ENCODE data around the gene FHL1.

The FHL1 gene

DNA sequence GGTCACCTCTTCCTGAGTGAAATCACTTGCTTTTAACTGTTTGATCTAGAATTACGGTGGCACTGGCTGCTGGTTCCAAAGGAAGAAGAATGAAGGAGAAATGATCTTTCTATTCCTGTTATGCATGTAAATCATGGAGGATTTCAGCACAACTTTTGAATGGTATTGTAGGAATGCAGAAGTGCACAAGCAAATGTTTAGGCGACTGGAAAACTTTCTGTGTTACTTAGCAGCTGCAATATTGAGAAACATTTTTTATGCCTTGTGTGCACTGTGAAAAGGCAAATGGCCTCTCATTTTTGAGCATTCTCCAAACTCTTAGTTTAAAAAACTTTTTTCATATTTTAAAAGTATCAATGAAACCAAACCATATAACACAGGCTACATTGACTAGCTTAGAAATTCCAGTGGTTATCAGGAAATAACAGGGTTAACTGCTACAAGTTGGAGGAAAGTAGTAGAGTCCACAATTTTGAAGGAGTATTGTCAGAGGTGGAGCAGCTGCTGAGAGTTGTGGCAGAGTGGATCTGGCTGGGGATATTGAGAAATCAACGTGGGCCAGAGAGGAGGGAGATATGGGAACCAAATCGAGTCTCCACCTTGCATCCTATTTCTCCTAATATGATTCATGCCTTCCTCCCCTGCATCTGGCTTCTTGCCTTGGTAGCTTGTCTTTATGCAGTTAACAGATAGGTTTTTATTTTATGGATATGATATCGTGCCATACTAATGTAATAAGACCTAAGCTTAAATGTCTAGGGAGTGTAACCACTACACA is 32.0 kb upstream of the FHL1 start:
- DNase-seq (ENCODE audit: low read depth) = no peak
- TF ChIP-seq, protein P1, sequence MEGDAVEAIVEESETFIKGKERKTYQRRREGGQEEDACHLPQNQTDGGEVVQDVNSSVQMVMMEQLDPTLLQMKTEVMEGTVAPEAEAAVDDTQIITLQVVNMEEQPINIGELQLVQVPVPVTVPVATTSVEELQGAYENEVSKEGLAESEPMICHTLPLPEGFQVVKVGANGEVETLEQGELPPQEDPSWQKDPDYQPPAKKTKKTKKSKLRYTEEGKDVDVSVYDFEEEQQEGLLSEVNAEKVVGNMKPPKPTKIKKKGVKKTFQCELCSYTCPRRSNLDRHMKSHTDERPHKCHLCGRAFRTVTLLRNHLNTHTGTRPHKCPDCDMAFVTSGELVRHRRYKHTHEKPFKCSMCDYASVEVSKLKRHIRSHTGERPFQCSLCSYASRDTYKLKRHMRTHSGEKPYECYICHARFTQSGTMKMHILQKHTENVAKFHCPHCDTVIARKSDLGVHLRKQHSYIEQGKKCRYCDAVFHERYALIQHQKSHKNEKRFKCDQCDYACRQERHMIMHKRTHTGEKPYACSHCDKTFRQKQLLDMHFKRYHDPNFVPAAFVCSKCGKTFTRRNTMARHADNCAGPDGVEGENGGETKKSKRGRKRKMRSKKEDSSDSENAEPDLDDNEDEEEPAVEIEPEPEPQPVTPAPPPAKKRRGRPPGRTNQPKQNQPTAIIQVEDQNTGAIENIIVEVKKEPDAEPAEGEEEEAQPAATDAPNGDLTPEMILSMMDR (conservative IDR thresholded peaks at IDR 0.05; ENCODE audit: low read depth, low read length) = no peak
- H3K4me3 ChIP-seq (ENCODE audit: low read length) = no peak overlapping the region

DNA sequence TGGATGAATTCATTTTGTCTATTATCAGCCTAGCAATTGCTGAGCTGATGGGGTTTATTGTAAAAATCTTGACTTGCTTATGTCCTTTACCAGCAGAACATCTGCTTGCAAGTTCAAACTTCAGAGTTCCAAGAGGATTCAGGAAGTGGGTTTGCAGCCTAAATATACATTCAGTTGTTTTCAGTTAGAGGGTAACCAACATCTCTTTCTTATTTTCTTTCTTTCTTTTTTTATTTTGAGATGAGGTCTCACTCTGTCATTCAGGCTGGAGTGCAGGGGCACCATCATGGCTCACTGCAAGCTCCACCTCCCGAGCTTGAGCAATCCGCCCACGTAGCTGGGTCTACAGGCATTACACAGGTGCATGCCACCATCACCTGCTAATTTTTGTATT is 31.4 kb upstream of the FHL1 start:
- no peak overlapping the region for H3K4me3 ChIP-seq (ENCODE audit: low read length)
- TF ChIP-seq, protein P1 (conservative IDR thresholded peaks at IDR 0.05; ENCODE audit: low read depth, low read length) = no peak
- DNase-seq (ENCODE audit: low read depth) = no peak

DNA sequence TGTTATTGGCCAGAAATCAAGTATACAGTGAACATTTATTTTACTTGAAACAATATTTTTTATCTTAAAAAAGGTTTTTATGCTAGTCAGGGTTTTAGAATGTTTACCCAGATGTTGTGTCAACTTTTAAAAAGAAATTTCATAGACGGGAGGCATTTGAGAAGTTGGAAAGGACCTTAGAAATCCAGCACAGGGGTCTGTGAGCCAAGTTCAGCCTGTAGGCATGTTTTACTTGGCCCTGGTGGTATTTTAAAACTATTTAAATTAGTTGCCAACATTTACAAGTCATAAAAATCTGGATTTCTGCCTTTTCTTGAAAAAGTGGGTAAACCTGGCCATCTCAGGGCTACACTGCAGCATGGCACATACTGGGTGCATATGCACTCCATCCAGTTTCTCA is 25.5 kb upstream of the FHL1 start:
- no peak overlapping the region for H3K4me3 ChIP-seq (ENCODE audit: low read length)
- TF ChIP-seq, protein P1 (conservative IDR thresholded peaks at IDR 0.05; ENCODE audit: low read depth, low read length) = no peak
- DNase-seq (ENCODE audit: low read depth) = no peak

DNA sequence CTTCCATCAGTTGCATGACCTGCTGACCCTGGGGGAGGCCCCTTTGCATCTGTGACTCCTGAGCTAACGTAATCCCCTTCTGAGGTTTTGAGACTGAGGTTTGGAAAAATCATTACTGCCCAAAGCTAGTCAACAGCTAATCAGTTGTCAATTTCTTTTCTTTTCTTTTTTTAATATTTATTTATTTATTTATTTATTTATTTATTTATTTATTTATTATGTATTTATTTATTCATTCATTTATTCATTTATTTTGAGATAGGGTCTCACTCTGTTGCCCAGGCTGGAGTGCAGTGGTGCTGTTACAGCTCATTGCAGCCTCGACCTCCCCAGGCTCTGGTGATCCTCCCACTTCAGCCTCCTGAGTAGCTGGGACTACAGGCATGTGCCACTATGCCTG is 25.1 kb upstream of the FHL1 start:
- no peak overlapping the region for H3K4me3 ChIP-seq (ENCODE audit: low read length)
- no peak for DNase-seq (ENCODE audit: low read depth)
- TF ChIP-seq, protein P1 (conservative IDR thresholded peaks at IDR 0.05; ENCODE audit: low read depth, low read length) = no peak

DNA sequence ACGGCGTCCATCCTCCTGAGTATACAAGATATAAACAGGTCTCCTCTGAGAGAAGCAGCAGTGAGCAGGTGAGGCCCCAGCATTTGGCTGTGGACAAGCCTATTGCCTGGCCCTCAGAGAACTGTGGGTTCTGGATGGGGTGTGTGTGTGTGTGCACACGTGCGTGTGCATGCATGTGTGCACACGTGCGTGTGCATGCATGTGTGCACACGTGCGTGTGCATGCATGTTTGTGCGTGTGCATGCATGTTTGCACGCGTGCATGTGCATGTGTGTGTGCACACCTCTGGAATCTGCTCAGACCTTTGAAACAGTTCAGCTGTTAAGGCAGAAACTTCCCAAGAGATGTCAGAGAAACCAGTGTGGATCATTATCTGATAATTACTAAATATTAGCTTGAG is 22.2 kb upstream of the FHL1 start:
- DNase-seq (ENCODE audit: low read depth) = no peak

DNA sequence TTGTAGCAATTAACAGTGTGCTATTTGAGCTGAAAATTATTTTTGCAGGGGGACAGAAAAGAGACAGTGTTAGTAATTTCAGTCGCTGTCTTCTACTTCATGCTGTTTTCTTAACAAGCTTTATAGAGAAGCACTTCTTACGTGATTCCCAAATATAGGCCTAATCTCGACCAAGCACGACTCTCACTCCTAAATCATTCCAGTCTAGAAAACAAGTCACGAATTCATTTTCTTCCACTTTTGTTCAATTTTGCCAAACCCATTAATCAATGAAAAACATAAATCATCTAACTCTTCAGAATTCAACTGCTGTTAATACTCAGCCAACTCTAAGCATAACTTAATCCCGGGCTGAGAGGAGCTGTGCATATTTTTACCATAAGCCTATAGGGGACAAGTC is 21.0 kb upstream of the FHL1 start:
- no peak for DNase-seq (ENCODE audit: low read depth)
- no peak overlapping the region for H3K4me3 ChIP-seq (ENCODE audit: low read length)
- TF ChIP-seq, protein P1 (conservative IDR thresholded peaks at IDR 0.05; ENCODE audit: low read depth, low read length) = no peak

More for the DNA sequence above, 22.2 kb upstream of the FHL1 start:
- H3K4me3 ChIP-seq (ENCODE audit: low read length) = no peak overlapping the region
- TF ChIP-seq, protein P1 (conservative IDR thresholded peaks at IDR 0.05; ENCODE audit: low read depth, low read length) = no peak

DNA sequence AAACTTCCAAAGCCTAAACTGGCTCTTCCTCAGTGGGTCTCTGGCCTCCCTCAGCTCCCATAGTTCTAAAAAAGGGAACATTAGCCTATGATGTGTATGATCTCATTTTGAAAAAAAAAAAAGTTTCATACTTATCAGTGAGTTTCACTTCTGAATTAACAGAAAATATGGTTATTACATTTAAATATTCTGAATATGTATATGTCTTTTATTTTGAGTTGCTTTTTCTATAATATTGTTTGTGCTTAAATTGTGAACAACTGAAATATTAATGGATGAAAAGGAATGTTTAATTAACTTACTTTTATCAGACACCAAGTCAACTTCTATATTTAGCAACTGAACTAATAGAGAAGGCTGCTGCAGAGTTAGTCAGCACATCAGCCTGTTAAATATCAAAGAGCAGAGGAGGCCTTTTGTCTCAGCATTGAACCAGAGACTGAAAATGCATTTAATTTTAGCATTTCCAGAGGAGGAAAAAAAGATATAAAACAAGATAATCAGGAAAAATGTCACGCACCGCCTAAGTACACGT is 20.4 kb upstream of the FHL1 start:
- no peak for DNase-seq (ENCODE audit: low read depth)
- no peak overlapping the region for H3K4me3 ChIP-seq (ENCODE audit: low read length)

More for the DNA sequence above, 20.4 kb upstream of the FHL1 start:
- TF ChIP-seq, protein P1 (conservative IDR thresholded peaks at IDR 0.05; ENCODE audit: low read depth, low read length) = no peak
